22Rv1 (cell line): ENCODE measurements around the gene ACCS.

ENCODE experiments used
- H3K27ac ChIP-seq: fragments of 450-650 bp; 2 replicates; pipeline ENCODE4 v1.5.1; 2017
- CTCF ChIP-seq: fragments of 450-650 bp; IDR thresholded peaks from 2 replicates; pipeline ENCODE4 v1.5.1; 2017; ENCODE audit warnings: mild to moderate bottlenecking
- ZFX ChIP-seq: fragments of 450-650 bp; IDR thresholded peaks from 2 replicates; pipeline ENCODE4 v1.6.1; 2017; ENCODE audit warnings: antibody characterized with exemption, borderline replicate concordance

ACCS gene

GRCh38 chr11:44133335-44133946 is 67.4 kb downstream of the ACCS start:
- H3K27ac ChIP-seq, result peak overlapping the region; percentile 49
- TF ChIP-seq ZFX (no peak), CTCF (peak; percentile 81)
